ENCODE data around the gene AFAP1. TPM values are rescaled to one million over a fixed set of nuclear protein-coding genes. Genes with fewer than 3 reads are reported as not detected.

Gene AFAP1
- total RNA-seq, 1 experiment from 2014 or later: 23.6 TPM

- no peak for TF ChIP-seq NR1H2 (CRISPR knock-in tag; IDR thresholded peaks at IDR 0.05)
- TF ChIP-seq CREM (CRISPR knock-in tag; IDR thresholded peaks at IDR 0.05): no peak
- no peak for TF ChIP-seq TCF7 (CRISPR knock-in tag; IDR thresholded peaks at IDR 0.05; ENCODE audit: low read depth)
- no peak for TF ChIP-seq ZNF396 (CRISPR knock-in tag; IDR thresholded peaks at IDR 0.05; ENCODE audit: borderline replicate concordance)
- TF ChIP-seq E2F5 (CRISPR knock-in tag; IDR thresholded peaks at IDR 0.05): no peak
- TF ChIP-seq USF2 (CRISPR knock-in tag; IDR thresholded peaks at IDR 0.05): no peak
- TF ChIP-seq ELF4 (CRISPR knock-in tag; IDR thresholded peaks at IDR 0.05; ENCODE audit: low read depth): no peak
- TF ChIP-seq FOXP1 (CRISPR knock-in tag; IDR thresholded peaks at IDR 0.05; ENCODE audit: borderline replicate concordance): no peak
- no peak for TF ChIP-seq TEAD4 (CRISPR knock-in tag; IDR thresholded peaks at IDR 0.05)
- TF ChIP-seq RELA (CRISPR knock-in tag; IDR thresholded peaks at IDR 0.05; ENCODE audit: borderline replicate concordance): no peak
- TF ChIP-seq NR3C1 (CRISPR knock-in tag; conservative IDR thresholded peaks at IDR 0.05; ENCODE audit: low read depth): no peak
- TF ChIP-seq ERG (CRISPR knock-in tag; IDR thresholded peaks at IDR 0.05): no peak
- TF ChIP-seq HMGXB4 (CRISPR knock-in tag; IDR thresholded peaks at IDR 0.05): no peak
- no peak for TF ChIP-seq EMX1 (CRISPR knock-in tag; IDR thresholded peaks at IDR 0.05)
- no peak for ATAC-seq
- no peak overlapping the region for H3K27ac Mint-ChIP-seq
- no peaks in the 10 kb centered on the region for H3K4me1 Mint-ChIP-seq
- no peaks in the 10 kb centered on the region for H3K9me3 Mint-ChIP-seq
- no peak overlapping the region for H3K4me3 Mint-ChIP-seq
- CTCF ChIA-PET: interaction anchor here (1.1 kb wide), 1 partner anchor 28 kb away, joined by 4 read pairs; no protein-coding TSS in a partner anchor
- H3K27me3 Mint-ChIP-seq (ENCODE audit: low read depth): no peaks in the 10 kb centered on the region
- H3K36me3 Mint-ChIP-seq: no peaks in the 10 kb centered on the region
- POLR2A ChIA-PET: no interaction called here
- DNase-seq (ENCODE audit: low spot score): no peak
Observed at GRCh38 chr4:7733801-7734650, 205.6 kb downstream of the AFAP1 start.

- no peak overlapping the region for H3K27ac Mint-ChIP-seq
- no peaks in the 10 kb centered on the region for H3K27me3 Mint-ChIP-seq (ENCODE audit: low read depth)
- DNase-seq (ENCODE audit: low spot score) (no peak), ATAC-seq (no peak)
- H3K9me3 Mint-ChIP-seq: no peaks in the 10 kb centered on the region
- ChIA-PET POLR2A (no interaction called here), CTCF (interaction anchor here (0.7 to 1.1 kb wide), 2 partner anchors 29 to 69 kb away, joined by 3 to 4 read pairs; no protein-coding TSS in a partner anchor)
- H3K4me1 Mint-ChIP-seq: no peaks in the 10 kb centered on the region
- H3K4me3 Mint-ChIP-seq: no peak overlapping the region
- no peaks in the 10 kb centered on the region for H3K36me3 Mint-ChIP-seq
- TF ChIP-seq ZBTB43 (CRISPR knock-in tag; IDR thresholded peaks at IDR 0.05) (no peak), IRF2 (CRISPR knock-in tag; IDR thresholded peaks at IDR 0.05; ENCODE audit: borderline replicate concordance, low read depth) (no peak), JUN (CRISPR knock-in tag; IDR thresholded peaks at IDR 0.05) (no peak), NFYB (CRISPR knock-in tag; conservative IDR thresholded peaks at IDR 0.05; ENCODE audit: low read depth) (no peak), FOXJ3 (CRISPR knock-in tag; IDR thresholded peaks at IDR 0.05; ENCODE audit: borderline replicate concordance) (no peak), ZNF423 (CRISPR knock-in tag; IDR thresholded peaks at IDR 0.05) (no peak), ATF6 (CRISPR knock-in tag; IDR thresholded peaks at IDR 0.05) (no peak), SMAD4 (CRISPR knock-in tag; IDR thresholded peaks at IDR 0.05) (no peak), ZNF512 (CRISPR knock-in tag; IDR thresholded peaks at IDR 0.05; ENCODE audit: borderline replicate concordance) (no peak), E2F4 (CRISPR knock-in tag; IDR thresholded peaks at IDR 0.05; ENCODE audit: borderline replicate concordance, low read depth) (no peak)
Observed at GRCh38 chr4:7733201-7733600, 206.5 kb downstream of the AFAP1 start.
